Stromal cell of bone marrow (primary cell): ENCODE measurements around the gene PIH1D1.
"Not testable (repeated sequence)": the region's sequence is repeated elsewhere in the genome, so short reads cannot be mapped to it uniquely, and the experiment has no call there.

Experiments
- DNase-seq: peaks from one replicate; pipeline ENCODE4 v3.0.0-alpha.2; 2012; ENCODE audit warnings: low read depth

The PIH1D1 gene

GRCh38 chr19:49481020-49481683 lies 29.5 kb upstream of the PIH1D1 start:
- no peak for DNase-seq

- DNase-seq = no peak
Measured at GRCh38 chr19:49479975-49480628, 28.5 kb upstream of the PIH1D1 start.

DNA sequence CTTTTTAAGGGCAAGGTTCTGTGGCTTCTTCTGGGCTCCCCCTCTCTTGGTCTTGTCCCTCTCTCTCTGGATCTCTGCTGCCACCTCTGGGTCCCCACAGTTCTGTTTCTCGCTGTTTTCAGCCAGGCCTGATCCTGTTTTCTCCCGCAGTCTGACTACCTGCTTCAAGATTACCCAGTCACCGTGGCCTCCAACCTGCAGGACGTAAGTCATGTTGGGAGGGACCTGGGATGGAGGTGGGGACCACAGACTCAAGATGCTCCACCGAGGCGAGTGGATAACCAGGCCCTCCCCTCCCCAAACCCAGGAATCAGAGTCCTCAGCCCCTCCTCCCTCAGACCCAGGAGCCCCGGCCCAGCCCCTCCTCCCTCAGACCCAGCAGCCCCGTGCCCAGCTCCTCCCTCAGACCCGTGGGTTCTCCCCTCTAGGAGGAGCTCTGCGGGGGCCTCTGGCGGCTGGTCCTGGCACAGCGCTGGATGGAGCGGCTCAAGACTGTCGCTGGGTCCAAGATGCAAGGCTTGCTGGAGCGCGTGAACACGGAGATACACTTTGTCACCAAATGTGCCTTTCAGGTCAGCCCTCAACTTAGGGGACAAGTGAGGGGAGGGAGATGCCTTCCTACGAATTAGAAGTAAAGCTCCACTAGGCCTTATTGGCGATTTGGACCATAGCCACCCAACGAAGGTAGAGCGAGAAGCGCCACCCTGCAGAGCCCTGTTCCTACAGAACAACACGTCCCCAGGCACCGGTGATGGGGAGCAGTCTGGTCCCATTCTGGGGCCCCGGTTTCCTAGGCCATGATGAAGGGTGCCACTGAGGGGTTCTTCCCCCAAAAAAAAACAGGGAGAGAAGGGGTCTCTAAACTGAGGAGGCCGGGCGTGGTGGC lies 24.6 kb upstream of the PIH1D1 start:
- DNase-seq = no peak

GRCh38 chr19:49475191-49475917 lies 23.7 kb upstream of the PIH1D1 start:
- DNase-seq = no peak

DNA sequence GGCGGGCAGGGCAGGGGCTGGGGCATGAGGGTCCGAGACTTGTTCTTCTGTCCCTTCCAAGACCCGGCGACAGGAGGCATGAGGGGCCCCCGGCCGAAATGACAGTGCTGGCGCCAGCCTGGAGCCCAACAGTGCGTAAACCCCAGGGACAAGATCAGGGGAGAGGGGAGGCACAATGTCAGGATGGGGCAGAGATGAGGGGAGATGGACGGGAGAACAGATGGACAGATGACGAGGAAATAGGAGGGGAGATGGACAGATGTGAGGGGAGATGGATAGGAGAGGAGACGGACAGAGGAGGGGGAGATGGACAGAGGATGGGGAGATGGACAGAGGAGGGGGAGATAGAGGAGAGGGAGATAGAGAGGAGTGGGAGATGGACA lies 22.9 kb upstream of the PIH1D1 start:
- no peak for DNase-seq

GRCh38 chr19:49473868-49474541 lies 22.4 kb upstream of the PIH1D1 start, which contains the start of gene FLT3LG:
FLT3LG (plus strand) TSS chr19:49474215; CDS start chr19:49474640, 425 bp downstream.
- DNase-seq = peak; percentile 70

- DNase-seq = not testable (repeated sequence)
Measured at GRCh38 chr19:49473501-49473867, 21.9 kb upstream of the PIH1D1 start.

GRCh38 chr19:49472936-49473335 lies 21.3 kb upstream of the PIH1D1 start:
- DNase-seq = no peak

GRCh38 chr19:49470615-49470978 lies 19.0 kb upstream of the PIH1D1 start:
- no peak for DNase-seq

- DNase-seq = no peak
Measured at GRCh38 chr19:49469828-49470614, 18.4 kb upstream of the PIH1D1 start.

GRCh38 chr19:49468746-49469447 lies 17.3 kb upstream of the PIH1D1 start:
- peak; percentile 85 for DNase-seq

- DNase-seq = no peak
Measured at GRCh38 chr19:49468199-49468598, 16.6 kb upstream of the PIH1D1 start.

DNA sequence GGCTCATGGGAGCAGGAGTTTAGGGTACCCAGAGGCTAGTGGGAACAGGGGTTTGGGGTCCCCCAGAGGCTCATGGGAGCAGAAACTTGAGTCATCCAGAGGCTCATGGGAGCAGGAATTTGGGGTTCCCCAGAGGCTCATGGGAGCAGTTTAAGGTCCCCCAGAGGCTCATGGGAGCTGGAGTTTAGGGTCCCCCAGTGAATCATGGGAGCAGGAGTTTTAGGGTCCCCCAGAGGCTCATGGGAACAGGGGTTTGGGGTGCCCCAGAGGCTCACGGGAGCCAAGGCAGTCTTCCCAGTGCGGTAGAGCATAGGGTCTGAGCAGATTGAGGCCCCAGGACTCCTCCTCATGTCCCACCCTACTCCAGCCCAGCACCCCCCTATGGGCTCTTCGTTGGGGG lies 13.8 kb upstream of the PIH1D1 start:
- DNase-seq = no peak

- DNase-seq = no peak
Measured at GRCh38 chr19:49463960-49464740, 12.5 kb upstream of the PIH1D1 start.

DNA sequence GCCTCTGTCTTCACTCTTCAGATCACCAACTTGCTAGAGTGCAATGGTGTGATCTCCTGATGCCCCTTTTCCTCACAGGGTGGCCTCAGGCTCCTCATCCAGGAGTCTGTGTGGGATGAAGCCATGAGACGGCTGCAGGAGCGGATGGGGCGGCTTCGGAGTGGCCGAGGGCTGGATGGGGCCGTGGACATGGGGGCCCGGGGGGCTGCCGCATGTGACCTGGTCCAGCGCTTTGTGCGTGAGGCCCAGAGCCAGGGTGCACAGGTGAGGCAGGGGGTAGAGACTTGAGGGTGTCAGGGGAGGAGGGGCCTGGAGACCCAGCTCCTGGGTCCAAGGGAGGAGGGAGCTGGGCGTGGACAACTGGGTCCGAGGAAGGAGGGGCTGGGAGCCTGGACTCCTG lies 10.9 kb upstream of the PIH1D1 start:
- no peak for DNase-seq

DNA sequence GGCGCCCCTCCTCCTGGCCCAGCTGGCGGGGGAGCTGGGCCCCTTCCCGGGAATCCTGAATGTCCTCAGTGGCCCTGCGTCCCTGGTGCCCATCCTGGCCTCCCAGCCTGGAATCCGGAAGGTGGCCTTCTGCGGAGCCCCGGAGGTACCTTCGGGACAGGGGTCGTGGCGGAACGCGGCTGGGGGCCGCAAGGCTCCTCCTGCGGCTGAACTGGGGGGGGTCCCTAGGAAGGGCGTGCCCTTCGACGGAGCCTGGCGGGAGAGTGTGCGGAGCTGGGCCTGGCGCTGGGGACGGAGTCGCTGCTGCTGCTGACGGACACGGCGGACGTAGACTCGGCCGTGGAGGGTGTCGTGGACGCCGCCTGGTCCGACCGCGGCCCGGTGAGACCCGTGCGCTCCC lies 10.0 kb upstream of the PIH1D1 start:
- DNase-seq = no peak

DNA sequence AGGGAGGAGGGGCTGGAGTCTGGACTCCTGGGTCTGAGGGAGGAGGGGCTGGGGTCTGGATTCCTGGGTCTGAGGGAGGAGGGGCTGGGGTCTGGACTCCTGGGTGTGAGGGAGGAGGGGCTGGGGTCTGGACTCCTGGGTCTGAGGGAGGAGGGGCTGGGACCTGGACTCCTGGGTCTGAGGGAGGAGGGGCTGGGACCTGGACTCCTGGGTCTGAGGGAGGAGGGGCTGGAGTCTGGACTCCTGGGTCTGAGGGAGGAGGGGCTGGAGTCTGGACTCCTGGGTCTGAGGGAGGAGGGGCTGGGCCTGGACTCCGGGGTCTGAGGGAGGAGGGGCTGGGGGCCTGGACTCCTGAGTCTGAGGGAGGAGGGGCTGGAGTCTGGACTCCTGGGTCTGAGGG lies 9.5 kb upstream of the PIH1D1 start:
- not testable (repeated sequence) for DNase-seq

GRCh38 chr19:49459388-49459787 lies 7.8 kb upstream of the PIH1D1 start:
- no peak for DNase-seq

DNA sequence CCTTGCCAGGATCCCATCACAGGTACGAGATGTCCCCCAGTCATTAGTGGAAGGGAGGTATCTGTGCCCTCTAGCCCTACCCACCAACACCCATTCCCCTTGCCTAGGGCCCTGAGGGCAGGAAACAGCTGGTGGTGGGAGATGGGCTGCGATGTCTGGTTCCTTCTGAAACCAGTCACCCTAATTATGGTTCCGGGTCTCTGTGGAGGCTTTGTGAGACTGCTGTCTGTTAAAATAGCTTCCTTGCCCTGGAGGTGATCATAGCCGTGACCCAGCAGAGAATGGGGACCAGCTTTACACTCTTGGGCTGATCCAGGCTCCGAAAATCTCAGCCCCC lies 6.9 kb upstream of the PIH1D1 start:
- DNase-seq = no peak

DNA sequence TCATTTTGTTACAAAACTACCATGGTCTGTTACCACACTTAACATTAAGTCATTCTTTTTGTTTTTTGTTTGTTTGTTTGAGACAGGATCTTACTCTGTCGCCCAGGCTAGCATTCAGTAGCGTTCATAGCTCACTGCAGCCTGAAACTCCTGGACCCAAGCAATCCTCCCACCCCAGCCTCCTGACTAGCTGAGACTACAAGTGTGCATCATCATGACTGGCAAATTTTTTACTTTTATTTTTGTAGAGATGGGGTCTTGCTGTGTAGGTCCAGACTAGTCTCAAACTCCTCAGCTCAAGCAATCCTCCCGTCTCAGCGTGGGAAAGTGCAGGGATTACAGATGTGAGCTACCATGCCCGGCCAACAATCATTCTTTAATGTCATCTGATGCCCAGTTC lies 4.7 kb upstream of the PIH1D1 start:
- no peak for DNase-seq
